GM12878 (cell line): Measurements from ENCODE around the gene SCYGR2. TPM values are rescaled to one million over a fixed set of nuclear protein-coding genes. Genes with fewer than 3 reads are reported as not detected.

ENCODE experiments used
- ATAC-seq: fragments of 200-7000 bp; cut with Tn5 transposase; 3 replicates; pipeline ENCODE4 v1.9.1; 2020; ENCODE audit warnings: mild to moderate bottlenecking, moderate library complexity
- BruUV-seq: library from RNA; stranded (reverse); fragments of 400-500 nt; replicated peaks from 2 replicates; lab custom pipeline; 2021; lab: Mats Ljungman, UMichigan
- CTCF ChIA-PET: fragments of 300-600 bp; sonication (Branson Sonifier 250); formaldehyde crosslinking; extraction: SDS; loops from one replicate; lab custom pipeline; 2021; ENCODE audit warnings: inconsistent platforms; lab: Yijun Ruan, JAX
- POLR2A ChIA-PET: fragments of 350-600 bp; formaldehyde crosslinking; extraction: SDS; loops from one replicate; lab custom pipeline; 2021; ENCODE audit warnings: inconsistent platforms; lab: Charles Lee
- RAD21 ChIA-PET: fragments of 300-600 bp; sonication (Branson Sonifier 250); formaldehyde crosslinking; loops from one replicate; lab custom pipeline; 2023; ENCODE audit warnings: antibody characterized with exemption; ENCODE audit not compliant: unreplicated experiment; lab: Charles Lee
- SMC1A ChIA-PET: fragments of 300-600 bp; sonication (Branson Sonifier 250); formaldehyde crosslinking; loops from one replicate; lab custom pipeline; 2023; ENCODE audit not compliant: unreplicated experiment, uncharacterized antibody; lab: Charles Lee
- DNase-seq: peaks from one replicate; pipeline ENCODE4 v3.0.0-alpha.2; 2011; ENCODE audit warnings: low read depth, low spot score
- FAIRE-seq: peaks from 3 replicates; lab custom pipeline; 2011; peaks lifted over from hg19 to GRCh38; lab: Jason Lieb, UNC
- H2AFZ ChIP-seq: 2 replicates; pipeline ENCODE4 v1.6.0; 2011; ENCODE audit warnings: low read depth, low read length, control low read depth; ENCODE audit not compliant: control insufficient read depth
- H3K27ac ChIP-seq: 2 replicates; pipeline ENCODE4 v1.5.1; 2011; ENCODE audit warnings: control low read depth; ENCODE audit not compliant: control insufficient read depth, insufficient read depth
- H3K27me3 ChIP-seq, 2 experiments: replicated peaks in 1 of 2; 2 replicates each; pipeline versions ENCODE4 v1.6.0 to v1.6.1; 2011; ENCODE audit warnings: low read length in 1 of 2; ENCODE audit not compliant: control insufficient read depth in 2 of 2, insufficient read depth in 2 of 2
- H3K36me3 ChIP-seq, 2 experiments: 2 replicates each; pipeline ENCODE4 v1.5.1; 2011; ENCODE audit warnings: low read length in 1 of 2; ENCODE audit not compliant: control insufficient read depth in 2 of 2, insufficient read depth in 2 of 2
- H3K4me1 ChIP-seq: 2 replicates; pipeline ENCODE4 v1.6.1; 2011; ENCODE audit warnings: mild to moderate bottlenecking, low read length, moderate library complexity, mixed read lengths; ENCODE audit not compliant: control insufficient read depth, insufficient read depth
- H3K4me2 ChIP-seq: 2 replicates; pipeline ENCODE4 v1.6.0; 2011; ENCODE audit warnings: control low read depth; ENCODE audit not compliant: control insufficient read depth, insufficient read depth
- H3K4me3 ChIP-seq: fragments of 200-600 bp; sonication (generic); 2 replicates; pipeline ENCODE4 v1.5.1; 2016
- H3K79me2 ChIP-seq: 2 replicates; pipeline ENCODE4 v1.6.0; 2011; ENCODE audit warnings: low read length; ENCODE audit not compliant: control insufficient read depth, insufficient read depth
- H3K9ac ChIP-seq: 2 replicates; pipeline ENCODE4 v1.8.0; 2011; ENCODE audit warnings: low read length, control low read depth, mixed read lengths; ENCODE audit not compliant: control insufficient read depth, insufficient read depth
- H3K9me3 ChIP-seq: replicated peaks from 3 replicates; pipeline ENCODE4 v1.5.1; 2011; ENCODE audit warnings: mild to moderate bottlenecking, low read length; ENCODE audit not compliant: control insufficient read depth, insufficient read depth
- H4K20me1 ChIP-seq: 2 replicates; pipeline ENCODE4 v1.6.0; 2011; ENCODE audit not compliant: control insufficient read depth, insufficient read depth
- FOXK2 ChIP-seq: fragments of 450-650 bp; IDR thresholded peaks from 2 replicates; pipeline ENCODE4 v1.6.1; 2017; ENCODE audit warnings: mild to moderate bottlenecking, moderate library complexity
- KAT2A ChIP-seq: conservative IDR thresholded peaks from 2 replicates; pipeline ENCODE4 v1.6.1; 2011; ENCODE audit warnings: low read depth, low read length; ENCODE audit not compliant: control insufficient read depth
- MTA3 ChIP-seq: IDR thresholded peaks from 2 replicates; pipeline ENCODE4 v1.6.1; 2012; ENCODE audit warnings: low read length, inconsistent platforms, borderline replicate concordance
- POU2F2 ChIP-seq: IDR thresholded peaks from 3 replicates; pipeline ENCODE4 v1.6.1; 2011; ENCODE audit warnings: low read depth, mild to moderate bottlenecking, low read length, borderline replicate concordance
- SUZ12 ChIP-seq: fragments of 200-600 bp; sonication (generic); IDR thresholded peaks from one replicate; pipeline ENCODE4 v1.6.1; 2018; ENCODE audit warnings: antibody characterized with exemption, mild to moderate bottlenecking; ENCODE audit not compliant: unreplicated experiment
- ZNF24 ChIP-seq: fragments of 450-650 bp; IDR thresholded peaks from 2 replicates; pipeline ENCODE4 v1.6.1; 2017; ENCODE audit warnings: antibody characterized with exemption, mild to moderate bottlenecking
- WGBS: methylation state at CpG from one replicate; pipeline ENCODE4 v1.1.6; 2016; ENCODE audit warnings: low lambda C conversion rate; ENCODE audit not compliant: insufficient replicate concordance, insufficient coverage; ENCODE audit errors: missing lambda C conversion rate; 5-methylcytosine and 5-hydroxymethylcytosine counted together
- in situ Hi-C: fragments of 300-500 bp; cut with MboI; formaldehyde crosslinking; loops from 9 replicates; pipeline ENCODE4 v1.14.3; 2018; ENCODE audit warnings: mixed read lengths
- intact Hi-C: fragments of 100-400 bp; cut with micrococcal nuclease; formaldehyde crosslinking; loops from one replicate; pipeline ENCODE4 v1.14.2; 2022; ENCODE audit not compliant: unreplicated experiment
- polyA plus RNA-seq, 11 experiments: library from polyadenylated mRNA; depleted of rRNA in 4 of 11; unstranded in 6 of 11; stranded (reverse) in 5 of 11; fragments of >200 nt; fragmentation: Nextera tagmentation in 4 of 11; fragmentation: Illumina TruSeq in 1 of 11; extraction: Ambion mirVana in 4 of 11; extraction: Trizol in 1 of 11; gene quantifications; 1 replicate in 1 of 11; 2 replicates in 10 of 11; pipeline versions ENCODE4 v1.2.1 to v1.2.3, GENCODE V29; 2011 to 2016; ENCODE audit warnings: inconsistent platforms in 2 of 11, missing spikeins in 2 of 11, low read depth in 1 of 11
- total RNA-seq, 4 experiments: library from RNA; depleted of rRNA in 3 of 4; stranded (reverse); fragments of >200 nt in 3 of 4; fragmentation: Illumina TruSeq in 1 of 4; extraction: Trizol in 1 of 4; gene quantifications; 2 replicates each; pipeline versions ENCODE4 v1.2.1 to v1.2.3, GENCODE V29; 2013 to 2021
- TF ChIP-seq, protein P1 (sequence below): IDR thresholded peaks from 2 replicates; pipeline ENCODE4 v1.6.1; 2011; ENCODE audit warnings: borderline replicate concordance, low read depth, mild to moderate bottlenecking, moderate library complexity, low read length; ENCODE audit not compliant: insufficient read depth, poor library complexity, severe bottlenecking
- TF ChIP-seq, protein P2 (sequence below): IDR thresholded peaks from 2 replicates; pipeline ENCODE4 v1.6.1; 2012; ENCODE audit warnings: low read depth, low read length, improper control_type of control experiment
- TF ChIP-seq, protein P3 (sequence below): IDR thresholded peaks from 2 replicates; pipeline ENCODE4 v1.6.1; 2012; ENCODE audit warnings: improper control_type of control experiment, low read depth, low read length; ENCODE audit not compliant: insufficient replicate concordance

SCYGR2 gene
- total and polyA plus RNA-seq, 10 of the 15 experiments (the other 5 are each of a cell fraction or from before 2014, with no cell fraction given): not detected

DNA sequence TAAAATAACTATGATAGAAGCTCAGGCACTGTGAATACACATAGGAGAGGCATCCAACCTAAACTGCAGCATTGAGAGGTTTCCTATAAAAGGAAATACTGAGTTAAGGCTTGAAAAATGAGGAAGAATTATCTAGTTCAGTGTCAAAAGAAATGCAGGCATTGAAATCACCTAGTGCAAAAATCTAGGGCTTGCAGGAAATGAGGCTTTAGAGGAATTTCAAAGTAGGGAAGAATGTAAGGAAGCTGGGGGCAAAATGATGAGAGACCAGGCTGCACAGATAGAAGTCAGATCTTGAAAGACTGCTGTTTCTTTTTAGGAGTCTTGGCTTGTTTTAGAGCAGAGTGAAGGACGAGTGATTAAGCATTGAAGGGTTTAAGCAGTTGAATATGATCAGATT, 28.1 kb upstream of the SCYGR2 start:
- H3K79me2 ChIP-seq: no peaks in the 10 kb centered on the region
- intact Hi-C loops: no loop called here
- CTCF ChIA-PET: interaction anchor here (0.6 to 1.1 kb wide), 2 partner anchors 195 to 470 kb away, joined by 3 to 4 read pairs; no protein-coding TSS in a partner anchor
- 44% methylated on average over 1 of the region's 1 CpG for WGBS
- POLR2A ChIA-PET: interaction anchor here (0.6 to 1.1 kb wide), 2 partner anchors 11 to 393 kb away, joined by 3 read pairs; no protein-coding TSS in a partner anchor
- no peaks in the 10 kb centered on the region for H3K27me3 ChIP-seq
- no peak overlapping the region for H3K4me3 ChIP-seq
- TF ChIP-seq, protein P1, sequence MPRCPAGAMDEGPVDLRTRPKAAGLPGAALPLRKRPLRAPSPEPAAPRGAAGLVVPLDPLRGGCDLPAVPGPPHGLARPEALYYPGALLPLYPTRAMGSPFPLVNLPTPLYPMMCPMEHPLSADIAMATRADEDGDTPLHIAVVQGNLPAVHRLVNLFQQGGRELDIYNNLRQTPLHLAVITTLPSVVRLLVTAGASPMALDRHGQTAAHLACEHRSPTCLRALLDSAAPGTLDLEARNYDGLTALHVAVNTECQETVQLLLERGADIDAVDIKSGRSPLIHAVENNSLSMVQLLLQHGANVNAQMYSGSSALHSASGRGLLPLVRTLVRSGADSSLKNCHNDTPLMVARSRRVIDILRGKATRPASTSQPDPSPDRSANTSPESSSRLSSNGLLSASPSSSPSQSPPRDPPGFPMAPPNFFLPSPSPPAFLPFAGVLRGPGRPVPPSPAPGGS: peak; percentile 14
- TF ChIP-seq, protein P2, sequence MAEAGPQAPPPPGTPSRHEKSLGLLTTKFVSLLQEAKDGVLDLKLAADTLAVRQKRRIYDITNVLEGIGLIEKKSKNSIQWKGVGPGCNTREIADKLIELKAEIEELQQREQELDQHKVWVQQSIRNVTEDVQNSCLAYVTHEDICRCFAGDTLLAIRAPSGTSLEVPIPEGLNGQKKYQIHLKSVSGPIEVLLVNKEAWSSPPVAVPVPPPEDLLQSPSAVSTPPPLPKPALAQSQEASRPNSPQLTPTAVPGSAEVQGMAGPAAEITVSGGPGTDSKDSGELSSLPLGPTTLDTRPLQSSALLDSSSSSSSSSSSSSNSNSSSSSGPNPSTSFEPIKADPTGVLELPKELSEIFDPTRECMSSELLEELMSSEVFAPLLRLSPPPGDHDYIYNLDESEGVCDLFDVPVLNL: no peak
- no TSS peak for BruUV-seq
- DNase-seq (no peak), ATAC-seq (no peak), FAIRE-seq (no peak)
- no peak overlapping the region for H3K27ac ChIP-seq
- no peaks in the 10 kb centered on the region for H3K4me1 ChIP-seq
- in situ Hi-C loops: no loop called here
- SMC1A ChIA-PET: interaction anchor here (0.6 to 0.9 kb wide), 2 partner anchors 47 to 165 kb away, joined by 3 read pairs; no protein-coding TSS in a partner anchor
- RAD21 ChIA-PET: interaction anchor here (1.3 kb wide), 1 partner anchor 165 kb away, joined by 5 read pairs; no protein-coding TSS in a partner anchor
- H3K9me3 ChIP-seq: no peaks in the 10 kb centered on the region
- no peaks in the 10 kb centered on the region for H3K36me3 ChIP-seq
- no peaks in the 10 kb centered on the region for H4K20me1 ChIP-seq
- H3K4me2 ChIP-seq: no peak overlapping the region
- H2AFZ ChIP-seq: no peak overlapping the region
- no peak overlapping the region for H3K9ac ChIP-seq

DNA sequence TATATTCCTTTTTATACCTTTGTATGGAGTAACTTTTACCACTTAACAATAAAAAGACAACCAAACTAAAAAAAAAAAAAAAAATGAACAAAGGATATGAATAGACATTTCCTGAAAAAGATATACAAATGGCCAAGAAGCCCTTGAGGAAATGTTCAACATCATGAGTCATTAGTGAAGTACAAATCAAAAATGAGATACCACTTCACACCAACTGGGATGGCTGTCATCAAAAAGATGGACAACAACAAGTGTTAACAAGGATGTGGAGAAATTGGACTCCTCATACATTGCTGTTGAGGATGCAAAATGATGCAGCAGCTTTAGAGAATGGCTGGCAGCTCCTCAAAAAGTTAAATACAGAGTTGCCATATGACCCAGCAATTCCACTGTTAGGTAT, 22.6 kb upstream of the SCYGR2 start:
- FAIRE-seq (no peak), DNase-seq (no peak), ATAC-seq (no peak)
- intact Hi-C loops (no loop called here), in situ Hi-C loops (no loop called here)
- H3K27ac ChIP-seq: no peak overlapping the region
- no peaks in the 10 kb centered on the region for H3K27me3 ChIP-seq
- BruUV-seq: no TSS peak
- H3K79me2 ChIP-seq: no peaks in the 10 kb centered on the region
- RAD21 ChIA-PET: no interaction called here
- SMC1A ChIA-PET: no interaction called here
- no peaks in the 10 kb centered on the region for H4K20me1 ChIP-seq
- H3K9ac ChIP-seq: no peak overlapping the region
- no peak overlapping the region for H3K4me3 ChIP-seq
- CTCF ChIA-PET: no interaction called here
- no peak overlapping the region for H3K4me2 ChIP-seq
- H3K36me3 ChIP-seq: no peaks in the 10 kb centered on the region
- POLR2A ChIA-PET: no interaction called here
- H2AFZ ChIP-seq: no peak overlapping the region
- no peaks in the 10 kb centered on the region for H3K9me3 ChIP-seq
- H3K4me1 ChIP-seq: no peaks in the 10 kb centered on the region
- TF ChIP-seq POU2F2: no peak
- no peak for TF ChIP-seq FOXK2
- no peak for TF ChIP-seq ZNF24
- no peak for TF ChIP-seq KAT2A
- TF ChIP-seq, protein P3, sequence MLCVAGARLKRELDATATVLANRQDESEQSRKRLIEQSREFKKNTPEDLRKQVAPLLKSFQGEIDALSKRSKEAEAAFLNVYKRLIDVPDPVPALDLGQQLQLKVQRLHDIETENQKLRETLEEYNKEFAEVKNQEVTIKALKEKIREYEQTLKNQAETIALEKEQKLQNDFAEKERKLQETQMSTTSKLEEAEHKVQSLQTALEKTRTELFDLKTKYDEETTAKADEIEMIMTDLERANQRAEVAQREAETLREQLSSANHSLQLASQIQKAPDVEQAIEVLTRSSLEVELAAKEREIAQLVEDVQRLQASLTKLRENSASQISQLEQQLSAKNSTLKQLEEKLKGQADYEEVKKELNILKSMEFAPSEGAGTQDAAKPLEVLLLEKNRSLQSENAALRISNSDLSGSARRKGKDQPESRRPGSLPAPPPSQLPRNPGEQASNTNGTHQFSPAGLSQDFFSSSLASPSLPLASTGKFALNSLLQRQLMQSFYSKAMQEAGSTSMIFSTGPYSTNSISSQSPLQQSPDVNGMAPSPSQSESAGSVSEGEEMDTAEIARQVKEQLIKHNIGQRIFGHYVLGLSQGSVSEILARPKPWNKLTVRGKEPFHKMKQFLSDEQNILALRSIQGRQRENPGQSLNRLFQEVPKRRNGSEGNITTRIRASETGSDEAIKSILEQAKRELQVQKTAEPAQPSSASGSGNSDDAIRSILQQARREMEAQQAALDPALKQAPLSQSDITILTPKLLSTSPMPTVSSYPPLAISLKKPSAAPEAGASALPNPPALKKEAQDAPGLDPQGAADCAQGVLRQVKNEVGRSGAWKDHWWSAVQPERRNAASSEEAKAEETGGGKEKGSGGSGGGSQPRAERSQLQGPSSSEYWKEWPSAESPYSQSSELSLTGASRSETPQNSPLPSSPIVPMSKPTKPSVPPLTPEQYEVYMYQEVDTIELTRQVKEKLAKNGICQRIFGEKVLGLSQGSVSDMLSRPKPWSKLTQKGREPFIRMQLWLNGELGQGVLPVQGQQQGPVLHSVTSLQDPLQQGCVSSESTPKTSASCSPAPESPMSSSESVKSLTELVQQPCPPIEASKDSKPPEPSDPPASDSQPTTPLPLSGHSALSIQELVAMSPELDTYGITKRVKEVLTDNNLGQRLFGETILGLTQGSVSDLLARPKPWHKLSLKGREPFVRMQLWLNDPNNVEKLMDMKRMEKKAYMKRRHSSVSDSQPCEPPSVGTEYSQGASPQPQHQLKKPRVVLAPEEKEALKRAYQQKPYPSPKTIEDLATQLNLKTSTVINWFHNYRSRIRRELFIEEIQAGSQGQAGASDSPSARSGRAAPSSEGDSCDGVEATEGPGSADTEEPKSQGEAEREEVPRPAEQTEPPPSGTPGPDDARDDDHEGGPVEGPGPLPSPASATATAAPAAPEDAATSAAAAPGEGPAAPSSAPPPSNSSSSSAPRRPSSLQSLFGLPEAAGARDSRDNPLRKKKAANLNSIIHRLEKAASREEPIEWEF: no peak
- TF ChIP-seq MTA3: no peak
- TF ChIP-seq SUZ12: no peak
